GM19238 (cell line): ENCODE data around the gene ATP5ME.
"Not testable (repeated sequence)": the region's sequence is repeated elsewhere in the genome, so short reads cannot be mapped to it uniquely, and the experiment has no call there.

ENCODE experiments used
- DNase-seq: peaks from one replicate; pipeline ENCODE4 v3.0.0; 2011; ENCODE audit warnings: low spot score; ENCODE audit not compliant: insufficient read length

ATP5ME gene

DNA sequence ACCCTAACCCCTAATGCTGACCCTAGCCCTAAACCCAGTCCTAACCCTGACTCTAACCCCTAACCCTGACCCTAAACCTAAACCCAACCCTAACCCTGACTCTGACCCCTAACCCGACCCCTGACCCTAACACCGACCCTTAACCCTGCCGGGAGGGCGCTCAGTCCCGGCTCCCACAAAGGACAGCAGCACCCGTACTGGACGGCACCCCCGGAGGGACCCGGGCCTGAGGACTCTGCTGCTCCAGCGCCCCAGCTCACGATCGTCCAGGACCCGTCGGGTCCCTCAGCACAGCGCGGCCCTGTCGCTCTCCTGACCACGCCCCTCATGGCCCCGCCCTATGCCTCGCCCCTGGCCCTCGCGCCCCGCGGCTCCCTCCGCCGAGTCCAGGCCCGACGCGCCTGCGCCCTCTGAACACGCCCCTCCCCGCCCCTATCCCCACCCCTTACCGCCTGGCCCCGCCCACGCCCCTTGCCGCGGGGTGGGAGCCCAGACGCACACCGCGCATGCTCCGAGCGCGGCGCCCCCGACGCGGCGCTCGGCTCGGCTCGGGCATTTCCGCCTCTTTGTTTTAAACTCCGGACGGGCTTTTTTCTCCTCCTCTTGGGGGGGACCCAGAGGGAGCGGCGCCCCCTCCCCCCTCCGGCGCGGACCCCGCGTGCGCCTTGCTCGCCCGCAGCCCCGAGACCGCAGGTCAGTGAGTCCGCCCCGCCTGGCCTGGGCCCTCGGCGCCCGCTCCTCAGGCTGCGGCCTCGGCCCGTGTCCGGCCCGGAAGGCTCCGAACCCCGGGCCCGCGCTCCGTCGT, 31.4 kb upstream of the ATP5ME start, which contains the start of gene PCGF3:
PCGF3 (plus strand) TSS at position 555 of the 805 bp plus-strand sequence. CDS start 27,849 bp downstream, outside the sequence.
- peak; percentile 99 for DNase-seq

DNA sequence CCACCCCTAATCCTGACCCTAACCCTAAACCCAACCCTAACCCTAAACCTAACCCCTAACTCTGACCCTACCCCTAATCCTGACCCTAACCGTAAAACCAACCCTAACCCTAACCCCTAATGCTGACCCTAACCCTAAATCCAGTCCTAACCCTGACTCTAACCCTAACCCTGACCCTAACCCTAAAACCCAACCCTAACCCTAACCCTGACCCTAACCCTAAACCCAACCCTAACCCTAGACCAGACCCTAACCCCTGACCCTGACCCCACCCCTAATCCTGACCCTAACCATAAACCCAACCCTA, 30.8 kb upstream of the ATP5ME start:
- DNase-seq: no peak

DNA sequence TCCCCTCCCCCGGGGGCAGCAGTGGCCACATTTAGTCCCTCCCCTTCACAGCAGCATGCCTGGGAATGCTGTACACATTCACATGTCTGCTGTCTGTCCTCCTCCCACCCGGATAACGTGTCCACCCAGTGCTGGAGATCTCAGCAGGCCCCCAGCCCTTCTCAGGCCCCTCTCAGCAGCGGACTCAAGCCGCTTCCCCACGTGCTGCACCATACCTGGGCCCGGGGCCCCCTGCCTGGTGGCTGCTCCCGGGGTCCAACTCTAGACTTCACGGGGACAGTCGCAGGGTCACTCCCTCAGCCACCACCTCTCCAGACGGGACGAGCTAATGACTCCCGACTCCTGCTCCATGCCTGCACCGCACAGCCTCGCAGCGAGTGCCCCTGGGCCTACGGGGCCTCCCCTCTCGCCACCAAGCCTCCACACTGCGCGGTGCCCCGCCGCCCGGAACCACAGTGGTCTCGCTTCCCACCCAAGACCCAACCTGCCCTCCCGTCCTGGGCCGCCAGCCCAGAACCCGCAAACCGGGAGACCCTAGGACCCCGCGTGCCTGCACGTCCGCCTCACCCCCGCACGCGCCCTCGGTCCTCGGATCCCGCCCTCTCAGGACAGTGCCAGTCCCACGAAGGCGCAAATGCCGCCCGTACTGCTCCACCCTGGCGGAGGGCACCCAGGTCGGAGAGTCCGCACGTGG, 30.3 kb upstream of the ATP5ME start:
- DNase-seq: no peak

DNA sequence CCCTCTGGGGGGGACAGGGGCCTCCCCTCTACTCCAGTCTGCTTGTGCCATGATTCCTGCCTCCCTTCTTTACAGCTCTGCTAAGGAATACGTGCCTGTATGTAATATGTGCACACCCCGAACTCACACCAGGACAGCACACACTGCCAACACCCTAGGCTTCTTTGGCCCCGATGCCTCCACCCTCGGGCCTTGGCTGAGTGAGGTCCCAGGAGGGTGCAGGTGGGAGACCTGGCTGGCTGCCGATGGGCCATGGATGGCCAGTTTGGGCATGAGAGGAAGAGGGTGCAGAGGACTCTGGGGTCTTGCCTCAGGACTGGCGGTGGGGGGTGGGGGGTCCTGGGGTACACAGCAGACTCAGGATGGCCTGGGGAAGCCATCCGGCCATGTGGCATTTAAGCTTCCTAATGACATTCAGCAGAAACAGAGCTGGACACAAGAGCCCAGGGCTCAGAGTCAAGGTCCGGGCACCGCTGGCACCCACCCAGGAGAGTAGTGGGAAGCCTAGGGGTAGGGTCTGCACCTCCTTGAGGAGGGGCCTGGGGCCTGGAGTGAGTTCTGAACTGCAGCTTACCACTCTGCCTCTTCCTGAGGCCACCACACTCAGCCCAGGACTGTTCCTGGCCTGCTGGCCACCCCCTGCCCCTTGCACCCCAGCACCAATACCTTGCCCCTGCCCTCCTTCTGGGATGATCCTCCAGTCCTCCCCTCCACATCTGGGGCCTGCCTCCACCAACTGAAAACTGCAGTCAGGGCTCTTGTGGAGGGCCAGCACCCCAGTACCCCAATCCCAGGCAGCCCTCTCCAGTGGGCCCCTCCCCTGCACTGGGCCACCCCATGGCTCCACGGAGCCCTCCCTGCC, 29.5 kb upstream of the ATP5ME start:
- no peak for DNase-seq

DNA sequence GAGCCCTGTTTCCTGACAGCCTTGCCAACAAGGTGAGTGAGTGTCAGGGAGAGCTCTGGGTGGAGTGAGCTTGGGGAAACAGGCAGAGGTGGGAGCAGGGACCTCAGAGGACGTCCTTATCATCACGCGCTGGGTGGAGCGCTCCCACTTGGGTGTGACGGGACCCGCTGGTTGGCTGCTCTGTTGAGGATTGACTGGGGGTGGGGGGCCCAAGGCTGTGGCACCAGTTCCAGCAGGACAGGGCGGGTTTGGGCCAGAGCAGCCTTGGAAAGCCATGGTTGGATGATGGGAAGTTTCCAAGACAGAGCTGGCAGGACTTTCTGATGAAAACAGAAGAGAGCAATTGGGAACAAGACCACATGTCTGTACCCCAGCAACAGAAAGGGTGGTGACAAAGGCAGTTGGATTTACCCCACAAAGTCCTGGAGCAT, 28.6 kb upstream of the ATP5ME start:
- DNase-seq: no peak

DNA sequence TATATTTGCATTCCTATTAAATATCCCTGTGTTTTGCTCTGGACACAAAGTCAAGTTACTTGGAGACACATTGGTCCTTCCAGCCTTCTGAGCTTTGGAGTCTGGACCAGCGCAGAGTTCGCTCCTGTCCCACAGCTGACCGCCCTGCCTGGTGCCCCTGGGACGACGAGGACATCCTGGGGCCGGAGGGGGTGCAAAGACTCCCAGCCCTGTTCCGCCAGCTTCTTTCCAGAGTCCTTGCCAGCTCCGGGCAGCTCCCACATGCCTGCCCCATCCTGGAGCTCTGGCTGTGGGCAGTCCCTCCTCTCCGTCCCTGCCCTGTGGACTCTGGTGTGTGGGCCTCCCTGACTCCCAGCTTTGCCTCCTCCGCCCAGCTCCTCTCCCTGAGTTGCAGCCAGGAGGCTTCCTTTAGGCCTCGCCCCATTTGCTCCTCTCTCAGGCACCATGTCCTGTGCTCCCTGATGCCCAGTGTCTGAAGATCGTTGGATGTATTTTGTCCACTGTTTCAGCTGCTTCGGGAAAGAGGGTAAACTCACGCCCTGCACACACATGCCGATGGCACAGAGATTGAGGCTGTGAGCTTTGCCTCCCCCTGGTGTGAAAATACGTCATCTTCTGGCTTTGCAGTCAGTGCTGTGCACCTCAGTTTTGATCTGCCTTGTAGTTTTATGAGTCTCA, 26.6 kb upstream of the ATP5ME start:
- no peak for DNase-seq

DNA sequence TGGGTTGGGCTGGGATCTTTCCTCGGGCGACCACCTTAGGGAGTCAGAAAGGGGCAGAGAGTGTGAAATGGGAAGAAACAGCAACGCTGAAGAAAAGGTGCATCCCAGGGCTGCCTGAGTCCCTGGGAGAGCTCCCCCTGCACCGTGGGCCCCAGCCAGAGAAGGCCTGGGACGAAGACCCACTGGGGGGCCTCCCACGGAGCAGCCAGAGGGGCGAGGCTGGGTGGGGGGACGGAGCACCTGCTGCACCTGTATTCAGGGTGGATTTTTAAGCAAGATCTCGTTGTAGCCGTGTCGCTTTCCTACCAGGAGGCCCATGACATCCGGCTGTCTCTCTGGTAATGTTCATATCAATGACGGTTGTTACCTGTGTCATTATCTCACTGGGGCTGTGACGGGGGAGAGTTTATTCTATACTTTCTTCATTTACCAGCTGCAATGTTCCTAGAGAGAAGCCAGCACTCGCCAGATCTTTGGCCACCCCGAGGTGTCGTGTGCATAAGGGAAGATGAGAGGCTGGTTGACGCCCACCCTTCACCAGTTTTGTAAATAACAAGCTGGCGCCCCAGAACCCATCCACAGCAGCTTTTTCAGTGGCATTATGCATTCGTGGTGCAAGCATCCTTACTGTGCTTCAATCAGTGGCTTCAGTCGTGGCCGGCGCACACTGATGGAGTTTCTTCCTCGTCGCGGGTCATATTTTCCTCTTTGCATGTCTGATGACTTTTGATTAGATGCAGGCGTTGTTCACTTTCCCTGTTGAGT, 25.9 kb upstream of the ATP5ME start:
- no peak for DNase-seq

DNA sequence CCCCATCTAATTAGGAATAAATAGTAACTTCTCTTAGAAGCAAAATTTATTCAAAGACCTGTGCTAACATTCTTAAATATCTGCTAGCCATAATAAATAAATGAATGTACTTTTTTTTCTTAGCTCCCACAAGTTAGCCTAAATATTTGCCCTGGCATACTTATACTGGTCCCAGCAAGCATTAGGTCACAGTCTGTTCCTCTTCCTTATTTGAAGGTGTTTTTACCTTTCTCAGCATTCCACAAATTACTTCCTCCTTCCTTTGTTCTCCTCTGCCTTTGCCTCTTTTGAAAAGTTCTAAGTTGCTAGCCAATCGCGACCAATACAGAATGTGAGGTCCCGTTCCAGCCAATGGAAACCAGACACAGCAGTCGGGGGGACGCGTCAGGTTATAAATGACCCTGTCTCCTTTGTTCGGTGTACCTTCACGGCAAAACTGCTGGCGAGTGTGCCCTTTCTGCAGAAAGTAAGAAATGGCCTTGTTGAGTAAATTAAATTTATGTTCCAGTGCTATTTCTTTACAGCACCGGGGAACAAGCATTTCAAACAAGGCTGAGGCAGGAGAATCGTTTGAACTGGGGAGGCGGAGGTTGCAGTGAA, 20.4 kb upstream of the ATP5ME start:
- DNase-seq: not testable (repeated sequence)

DNA sequence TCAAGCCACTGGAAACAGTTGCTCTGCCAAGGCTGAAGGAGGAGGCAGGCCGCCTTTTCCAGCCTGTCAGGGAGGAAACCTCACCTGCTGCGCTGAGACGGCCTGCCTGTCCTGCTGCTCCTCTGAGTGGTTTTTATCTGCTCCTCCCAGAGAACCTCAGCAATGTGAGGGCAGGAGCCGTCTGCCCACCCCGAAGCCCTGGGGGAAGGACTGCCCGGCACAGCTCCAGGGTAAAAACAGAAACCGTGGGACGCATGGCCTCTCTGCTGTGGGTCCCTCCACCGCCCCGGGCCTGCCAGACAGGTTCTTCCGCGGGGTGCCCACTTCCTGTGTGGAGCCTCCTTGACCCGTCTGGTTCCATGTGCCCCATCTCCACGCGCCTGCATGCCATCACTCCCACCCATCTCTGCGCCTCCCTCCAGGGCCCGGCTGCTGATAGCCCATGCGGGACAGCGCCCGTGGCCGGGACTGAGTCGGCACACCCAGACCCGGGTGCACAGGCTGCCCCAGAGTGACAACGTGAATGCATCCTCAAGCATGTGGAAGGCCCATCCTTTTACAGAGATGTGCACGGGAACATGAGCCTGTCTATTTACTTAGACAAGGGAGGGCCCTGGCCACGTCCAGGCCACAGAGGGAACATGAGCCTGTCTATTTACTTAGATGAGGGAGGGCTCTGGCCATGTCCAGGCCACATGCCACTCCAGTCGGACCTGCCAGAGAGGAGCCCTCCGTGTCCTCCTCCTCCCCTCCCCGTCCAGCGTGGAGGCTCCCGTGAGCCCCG, 18.9 kb upstream of the ATP5ME start:
- DNase-seq: no peak

DNA sequence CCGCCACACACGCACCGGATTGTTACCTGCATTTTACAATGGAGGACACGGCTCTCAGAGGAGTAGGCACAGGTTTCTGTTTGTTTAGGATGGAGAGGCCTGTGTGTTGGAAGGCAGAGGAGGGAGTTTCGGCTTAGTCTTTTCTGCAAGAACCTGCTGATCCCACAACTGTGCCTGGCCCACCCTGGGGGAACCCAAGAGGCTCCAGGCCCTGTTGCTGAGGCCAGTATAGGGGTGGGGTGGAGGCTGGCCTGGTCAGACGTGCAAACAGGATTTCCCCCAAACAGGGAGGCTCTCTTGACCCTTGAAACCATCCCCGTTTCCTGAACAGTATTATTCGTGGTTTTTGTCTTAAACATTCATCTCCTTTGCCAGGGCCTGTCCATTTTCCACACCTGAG, 15.6 kb upstream of the ATP5ME start:
- no peak for DNase-seq

DNA sequence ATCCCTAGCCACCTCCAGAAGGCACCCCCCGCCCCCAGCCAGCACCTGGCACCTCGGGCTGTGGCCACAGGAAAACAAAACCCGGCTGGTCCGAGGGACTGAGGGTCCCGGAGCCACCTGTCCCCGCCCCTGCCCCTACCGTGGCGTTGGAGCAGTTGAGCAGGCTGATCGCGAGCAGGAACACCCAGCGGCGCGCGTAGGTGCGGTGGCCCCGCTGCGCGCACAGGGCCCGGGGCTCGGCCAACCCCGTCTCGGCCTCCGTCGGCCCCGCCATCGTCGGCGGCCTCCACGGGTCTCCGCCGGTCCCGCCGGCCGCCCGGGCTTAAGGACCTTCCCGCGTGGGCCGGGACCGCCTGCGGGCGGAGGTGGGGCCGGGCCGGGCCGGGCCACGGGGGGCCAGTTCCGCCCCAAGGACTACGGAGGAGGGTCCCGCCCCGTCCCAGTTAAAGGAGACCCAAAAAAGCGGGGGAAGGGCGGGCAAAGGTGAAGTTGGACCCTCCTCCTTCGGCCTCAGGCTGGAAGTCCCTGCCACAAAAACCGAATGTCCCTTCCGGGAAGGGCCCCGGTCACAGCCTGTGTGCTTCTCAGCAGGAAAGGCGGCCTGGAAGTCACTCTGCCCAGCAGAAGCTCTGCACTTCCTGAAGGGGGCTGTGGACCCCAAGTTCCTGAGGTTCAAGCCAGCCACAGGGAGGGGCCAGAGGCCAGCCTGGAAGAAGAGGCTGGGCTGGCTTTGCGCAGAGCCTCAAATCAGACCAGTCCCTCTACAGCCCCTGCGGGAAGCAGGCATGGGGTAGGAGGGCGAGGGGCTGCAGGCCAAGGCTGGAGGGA, 15.0 kb upstream of the ATP5ME start, which contains the start of gene SLC49A3:
SLC49A3 (minus strand) TSS at position 298 of the 828 bp plus-strand sequence; CDS start at position 274, 24 bp downstream.
- DNase-seq: no peak

DNA sequence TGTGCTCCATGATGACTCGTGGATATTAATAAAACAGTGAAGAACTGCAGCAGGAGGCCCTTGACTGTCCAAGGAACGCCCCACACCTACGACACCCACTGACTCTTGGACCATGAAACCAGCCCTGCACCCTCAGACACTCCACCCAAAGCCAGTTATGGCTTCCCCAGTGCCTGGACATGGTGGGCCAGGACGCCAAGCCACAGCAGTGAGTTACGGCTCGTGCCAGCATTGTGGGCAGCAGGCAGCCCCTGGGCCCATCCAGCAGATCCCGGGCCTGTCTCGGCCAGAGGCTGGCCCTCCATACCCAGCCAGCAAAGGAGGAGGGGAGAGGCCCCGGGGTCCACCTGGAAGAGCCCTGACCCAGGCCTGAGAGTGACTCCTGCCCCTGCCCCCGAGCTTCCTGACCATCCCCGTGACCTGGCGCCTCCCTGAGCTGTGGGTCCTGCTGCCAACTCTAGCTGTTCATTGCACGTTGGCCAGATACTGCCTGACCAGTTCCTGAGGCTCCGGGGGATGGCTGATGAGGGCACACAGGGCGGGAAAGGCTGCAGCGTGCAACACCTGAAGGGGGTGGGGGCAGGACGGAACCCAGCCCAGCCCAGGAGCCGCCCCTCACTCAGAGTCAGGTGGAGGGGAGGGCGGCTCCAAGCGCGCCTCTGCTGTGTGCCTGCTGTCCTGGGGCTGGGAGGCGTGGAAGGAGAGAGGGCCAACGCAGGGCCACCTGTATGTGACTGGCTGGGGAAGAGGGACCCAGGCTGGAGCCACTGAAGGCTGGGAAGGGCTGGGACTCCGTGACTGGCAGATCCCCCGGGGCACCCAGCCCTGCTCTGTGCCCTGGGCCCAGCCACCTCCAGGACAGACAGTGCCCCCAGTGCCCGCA, 14.1 kb upstream of the ATP5ME start:
- no peak for DNase-seq

DNA sequence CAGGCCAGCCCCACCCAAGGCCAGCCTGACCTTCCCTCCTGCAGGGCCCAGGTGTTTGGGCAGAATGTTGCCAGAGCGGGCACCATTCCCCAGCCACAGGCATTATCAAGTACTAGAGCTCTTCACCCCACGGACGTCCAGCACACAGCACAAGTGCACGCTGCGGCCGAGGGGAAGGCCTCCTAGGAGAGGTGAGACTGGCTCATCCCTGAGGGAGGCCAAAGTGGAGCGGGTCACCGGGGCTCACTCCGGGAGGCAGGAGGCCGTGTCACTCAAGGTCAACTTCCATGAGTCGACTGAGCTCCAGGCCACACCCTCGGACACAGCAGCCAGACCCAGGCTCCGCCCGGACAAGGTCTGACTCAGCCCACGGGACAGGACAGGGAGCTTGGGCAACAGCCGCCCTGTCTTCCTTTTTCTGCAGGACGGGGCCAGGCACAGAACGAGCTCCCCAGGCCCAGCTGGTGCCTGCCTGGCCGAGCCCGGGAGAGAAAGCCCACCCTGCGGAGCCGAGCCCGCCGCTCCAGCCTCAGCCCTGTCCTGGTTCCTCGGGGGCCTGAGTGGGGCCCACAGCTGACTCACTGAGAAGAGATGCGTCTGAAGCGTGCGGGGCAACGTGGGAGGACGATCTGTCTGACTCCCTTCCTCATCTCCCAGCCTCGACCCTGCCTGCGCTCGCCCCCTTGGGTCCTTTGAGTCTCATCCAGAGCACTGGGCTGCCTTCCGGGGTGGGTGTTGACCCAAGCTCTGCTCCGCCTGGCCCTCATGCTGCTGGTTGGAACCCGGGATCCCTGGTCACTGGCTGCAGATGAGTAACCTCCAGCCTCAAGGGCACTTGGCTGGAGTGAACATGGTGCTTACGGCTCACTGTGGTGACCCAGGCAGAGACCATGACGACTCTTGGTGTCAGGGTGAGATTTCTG, 13.2 kb upstream of the ATP5ME start:
- no peak for DNase-seq

DNA sequence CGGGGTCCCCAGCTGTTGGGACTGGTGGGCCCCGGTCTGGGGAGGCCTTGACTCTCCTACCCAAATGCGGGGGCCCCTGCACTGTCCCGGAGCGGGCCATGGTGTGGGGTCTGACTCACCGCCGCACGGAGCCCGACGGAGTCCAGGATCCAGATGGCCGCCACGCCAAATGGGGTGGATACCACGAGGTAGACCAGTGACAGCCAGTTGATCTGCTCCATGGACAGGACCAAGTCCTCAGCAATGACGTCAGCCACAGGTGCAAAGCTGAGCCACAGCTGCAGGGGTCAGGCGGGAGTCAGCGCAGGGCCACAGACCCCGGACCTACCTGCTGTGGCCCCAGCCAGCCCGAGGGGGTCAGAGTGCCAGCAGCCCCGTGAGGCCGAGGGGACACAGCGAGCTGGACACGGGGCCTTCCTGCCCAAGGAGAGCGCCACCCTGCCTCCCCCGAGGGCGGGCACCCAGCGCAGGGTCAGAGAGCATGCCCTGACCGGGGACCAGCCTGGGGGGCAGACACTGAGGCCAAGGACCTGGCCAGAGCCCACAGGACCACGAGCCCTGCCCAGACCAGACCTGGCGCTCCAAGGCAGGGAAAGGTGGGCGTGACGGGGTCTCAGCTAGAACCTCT, 12.5 kb upstream of the ATP5ME start:
- DNase-seq: no peak

DNA sequence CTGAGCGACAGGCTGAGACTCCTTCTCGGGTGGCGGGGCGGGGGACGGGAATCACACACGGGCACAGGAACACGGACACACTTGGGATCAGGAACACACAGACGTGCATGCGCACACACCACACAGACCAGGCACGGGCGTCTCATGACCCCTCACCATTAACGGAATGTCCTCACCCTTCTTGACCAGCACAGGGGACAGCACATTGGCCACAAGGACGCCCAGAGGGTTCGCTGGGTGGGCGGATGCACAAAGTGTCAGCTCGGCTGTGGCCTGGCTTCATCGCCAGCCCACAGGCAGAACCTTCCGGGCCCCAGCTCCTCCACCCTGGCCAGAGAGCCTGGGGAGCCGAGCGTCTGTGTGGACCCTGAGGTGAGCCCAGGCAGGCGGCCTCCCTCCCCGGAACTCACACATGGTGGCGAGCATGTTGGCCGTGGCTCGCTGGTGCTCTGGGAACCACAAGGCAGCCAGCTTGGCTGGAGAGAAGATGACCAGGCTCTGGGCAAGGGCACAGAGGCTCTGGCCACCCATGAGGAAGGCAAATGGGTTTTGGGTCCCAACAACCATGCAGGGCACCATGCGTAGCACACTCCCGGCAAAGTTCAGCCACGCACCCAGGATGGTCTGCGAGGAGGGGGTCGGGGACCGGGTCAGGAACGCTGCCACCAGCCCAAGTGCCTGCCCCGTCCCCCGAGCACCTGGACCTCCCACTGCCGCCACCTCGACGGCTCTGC, 11.8 kb upstream of the ATP5ME start:
- no peak for DNase-seq
